T-helper 17 cell (primary cell): ENCODE results near the gene ITIH6. TPM values are rescaled to one million over a fixed set of nuclear protein-coding genes. Genes with fewer than 3 reads are reported as not detected.
"Not testable (repeated sequence)": the region's sequence is repeated elsewhere in the genome, so short reads cannot be mapped to it uniquely, and the experiment has no call there.

Experiments
- ATAC-seq: fragments of 150-1000 bp; cut with Tn5 transposase; 2 replicates; pipeline ENCODE4 v1.10.0; 2021; ENCODE audit warnings: mild to moderate bottlenecking, moderate library complexity
- DNase-seq, 3 donors: peaks; one replicate each; pipeline versions ENCODE4 v3.0.0 to v3.0.0-alpha.2; 2020 to 2021
- H3K9me3 ChIP-seq: one replicate; pipeline ENCODE4 v1.7.0; 2013; ENCODE audit warnings: low read length, mild to moderate bottlenecking; ENCODE audit not compliant: control insufficient read depth, poor library complexity, severe bottlenecking
- H3K27ac Mint-ChIP-seq: one replicate; pipeline ENCODE4 v1.8.0; 2022; ENCODE audit warnings: mild to moderate bottlenecking, moderate library complexity, mixed read lengths
- H3K27me3 Mint-ChIP-seq: one replicate; pipeline ENCODE4 v1.8.0; 2022; ENCODE audit warnings: mixed read lengths
- H3K36me3 Mint-ChIP-seq: one replicate; pipeline ENCODE4 v1.8.0; 2022; ENCODE audit warnings: low read depth, mixed read lengths
- H3K4me1 Mint-ChIP-seq: one replicate; pipeline ENCODE4 v1.8.0; 2022; ENCODE audit warnings: mild to moderate bottlenecking, mixed read lengths
- H3K4me3 Mint-ChIP-seq: one replicate; pipeline ENCODE4 v1.8.0; 2022; ENCODE audit warnings: mild to moderate bottlenecking, moderate library complexity, mixed read lengths
- total RNA-seq, 4 donors: library from RNA in 2 of 4; stranded (reverse) in 2 of 4; gene quantifications; one replicate each; pipeline ENCODE4 v1.2.3 and lab custom pipeline; 2022 to 2026

ITIH6 gene, protein sequence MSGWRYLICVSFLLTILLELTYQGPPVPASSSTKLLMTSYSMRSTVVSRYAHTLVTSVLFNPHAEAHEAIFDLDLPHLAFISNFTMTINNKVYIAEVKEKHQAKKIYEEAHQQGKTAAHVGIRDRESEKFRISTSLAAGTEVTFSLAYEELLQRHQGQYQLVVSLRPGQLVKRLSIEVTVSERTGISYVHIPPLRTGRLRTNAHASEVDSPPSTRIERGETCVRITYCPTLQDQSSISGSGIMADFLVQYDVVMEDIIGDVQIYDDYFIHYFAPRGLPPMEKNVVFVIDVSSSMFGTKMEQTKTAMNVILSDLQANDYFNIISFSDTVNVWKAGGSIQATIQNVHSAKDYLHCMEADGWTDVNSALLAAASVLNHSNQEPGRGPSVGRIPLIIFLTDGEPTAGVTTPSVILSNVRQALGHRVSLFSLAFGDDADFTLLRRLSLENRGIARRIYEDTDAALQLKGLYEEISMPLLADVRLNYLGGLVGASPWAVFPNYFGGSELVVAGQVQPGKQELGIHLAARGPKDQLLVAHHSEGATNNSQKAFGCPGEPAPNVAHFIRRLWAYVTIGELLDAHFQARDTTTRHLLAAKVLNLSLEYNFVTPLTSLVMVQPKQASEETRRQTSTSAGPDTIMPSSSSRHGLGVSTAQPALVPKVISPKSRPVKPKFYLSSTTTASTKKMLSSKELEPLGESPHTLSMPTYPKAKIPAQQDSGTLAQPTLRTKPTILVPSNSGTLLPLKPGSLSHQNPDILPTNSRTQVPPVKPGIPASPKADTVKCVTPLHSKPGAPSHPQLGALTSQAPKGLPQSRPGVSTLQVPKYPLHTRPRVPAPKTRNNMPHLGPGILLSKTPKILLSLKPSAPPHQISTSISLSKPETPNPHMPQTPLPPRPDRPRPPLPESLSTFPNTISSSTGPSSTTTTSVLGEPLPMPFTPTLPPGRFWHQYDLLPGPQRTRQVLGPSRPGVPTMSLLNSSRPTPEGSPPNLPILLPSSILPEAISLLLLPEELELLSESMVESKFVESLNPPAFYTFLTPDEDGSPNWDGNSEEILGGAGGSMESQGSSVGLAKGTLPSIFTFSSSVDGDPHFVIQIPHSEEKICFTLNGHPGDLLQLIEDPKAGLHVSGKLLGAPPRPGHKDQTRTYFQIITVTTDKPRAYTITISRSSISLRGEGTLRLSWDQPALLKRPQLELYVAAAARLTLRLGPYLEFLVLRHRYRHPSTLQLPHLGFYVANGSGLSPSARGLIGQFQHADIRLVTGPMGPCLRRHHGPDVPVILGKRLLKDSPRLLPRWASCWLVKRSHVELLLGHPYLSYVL
- total RNA-seq (not detected), total RNA-seq (lab: John Stamatoyannopoulos, UW) (0 to 0.12 reads per million in 2 donors)

GRCh38 chrX:54798137-54798536, at the start of gene ITIH6:
ITIH6 (minus strand) TSS chrX:54798255; CDS start chrX:54798210, 45 bp downstream.
- Mint-ChIP-seq H3K4me3 (no peak within 1 kb of the TSS), H3K27me3 (no peaks in the 10 kb centered on the region), H3K36me3 (no peaks in the 10 kb centered on the region), H3K4me1 (no peaks in the 10 kb centered on the region), H3K27ac (no peak within 1 kb of the TSS)
- no peak for DNase-seq
- ATAC-seq, result no peak
- H3K9me3 ChIP-seq, result no peaks in the 10 kb centered on the region

GRCh38 chrX:54847700-54848099, 49.6 kb upstream of the ITIH6 start:
- not testable (repeated sequence) for H3K27ac Mint-ChIP-seq, H3K9me3 ChIP-seq, H3K27me3 Mint-ChIP-seq, H3K36me3 Mint-ChIP-seq, H3K4me3 Mint-ChIP-seq, ATAC-seq, H3K4me1 Mint-ChIP-seq, DNase-seq

- DNase-seq (no peak), ATAC-seq (no peak)
- no peak overlapping the region for H3K4me3 Mint-ChIP-seq
- no peaks in the 10 kb centered on the region for H3K36me3 Mint-ChIP-seq
- no peaks in the 10 kb centered on the region for H3K27me3 Mint-ChIP-seq
- no peaks in the 10 kb centered on the region for H3K9me3 ChIP-seq
- H3K4me1 Mint-ChIP-seq, result no peaks in the 10 kb centered on the region
- no peak overlapping the region for H3K27ac Mint-ChIP-seq
Measured at GRCh38 chrX:54843050-54843449, 45.0 kb upstream of the ITIH6 start.

DNA sequence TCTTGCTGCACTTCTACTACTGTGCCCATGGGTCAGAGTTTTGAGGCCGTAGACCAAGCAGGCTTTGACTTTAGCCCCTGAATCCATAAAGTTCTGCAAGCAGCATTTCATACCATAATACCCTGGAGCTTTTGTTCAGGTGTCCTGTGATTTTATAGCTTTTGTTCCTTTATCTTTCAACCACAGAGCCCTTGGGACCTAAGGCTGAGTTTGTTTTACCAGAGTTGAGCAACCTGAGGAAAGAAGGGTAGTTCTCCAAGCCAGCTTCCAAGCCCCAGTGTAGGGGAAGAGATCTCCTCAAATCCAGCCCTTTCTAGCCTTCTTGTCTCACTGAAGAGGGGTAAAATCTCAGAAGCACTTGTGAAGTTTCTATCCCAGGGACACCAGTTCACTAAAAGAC, 44.6 kb upstream of the ITIH6 start:
- H3K27ac Mint-ChIP-seq, result no peak overlapping the region
- no peaks in the 10 kb centered on the region for H3K4me1 Mint-ChIP-seq
- no peaks in the 10 kb centered on the region for H3K27me3 Mint-ChIP-seq
- DNase-seq (no peak), ATAC-seq (no peak)
- H3K4me3 Mint-ChIP-seq, result no peak overlapping the region
- no peaks in the 10 kb centered on the region for H3K36me3 Mint-ChIP-seq
- H3K9me3 ChIP-seq, result no peaks in the 10 kb centered on the region

DNA sequence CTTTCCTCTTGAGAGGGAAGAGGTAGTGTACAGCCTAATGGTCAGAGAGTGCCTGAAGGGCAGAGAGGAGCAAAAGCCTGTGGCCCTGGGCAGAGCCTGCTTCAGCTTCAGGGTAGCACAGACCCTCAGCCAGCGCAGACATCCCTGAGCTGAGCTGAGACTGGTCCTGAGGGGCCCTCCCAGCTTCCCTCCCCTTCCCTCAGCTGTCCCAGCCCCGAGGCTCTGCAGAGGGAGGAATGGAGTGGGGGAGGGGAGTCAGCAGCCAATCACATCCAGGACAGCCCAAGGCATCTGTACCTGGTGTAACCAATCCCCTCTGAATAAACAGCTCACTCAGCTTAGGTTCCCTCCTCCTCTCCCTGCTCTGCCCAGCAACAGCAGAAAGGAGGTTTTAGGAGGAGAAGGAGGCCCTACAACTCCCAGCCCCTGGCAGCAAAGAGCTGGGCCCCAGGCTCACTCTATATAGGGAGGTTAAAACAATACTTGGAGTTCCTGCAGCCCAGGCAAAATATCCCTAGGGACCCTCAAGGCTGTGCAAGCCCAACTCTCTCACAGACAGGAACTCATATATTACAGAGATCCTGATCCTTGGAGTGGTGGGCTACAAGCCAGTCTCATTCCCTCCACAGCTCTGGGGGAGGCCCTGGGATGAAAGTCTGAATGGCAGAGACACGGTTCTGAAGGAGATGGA, 43.3 kb upstream of the ITIH6 start:
- not testable (repeated sequence) for DNase-seq, H3K36me3 Mint-ChIP-seq, H3K4me3 Mint-ChIP-seq, H3K27ac Mint-ChIP-seq, ATAC-seq, H3K9me3 ChIP-seq, H3K27me3 Mint-ChIP-seq, H3K4me1 Mint-ChIP-seq

- H3K4me3 Mint-ChIP-seq, result no peak overlapping the region
- H3K27ac Mint-ChIP-seq, result no peak overlapping the region
- peaks cover 5% of the 10 kb centered on the region for H3K27me3 Mint-ChIP-seq
- no peaks in the 10 kb centered on the region for H3K9me3 ChIP-seq
- ATAC-seq (no peak), DNase-seq (no peak)
- H3K4me1 Mint-ChIP-seq, result peaks cover 2% of the 10 kb centered on the region
- H3K36me3 Mint-ChIP-seq, result no peaks in the 10 kb centered on the region
Measured at GRCh38 chrX:54838583-54838982, 40.5 kb upstream of the ITIH6 start.

DNA sequence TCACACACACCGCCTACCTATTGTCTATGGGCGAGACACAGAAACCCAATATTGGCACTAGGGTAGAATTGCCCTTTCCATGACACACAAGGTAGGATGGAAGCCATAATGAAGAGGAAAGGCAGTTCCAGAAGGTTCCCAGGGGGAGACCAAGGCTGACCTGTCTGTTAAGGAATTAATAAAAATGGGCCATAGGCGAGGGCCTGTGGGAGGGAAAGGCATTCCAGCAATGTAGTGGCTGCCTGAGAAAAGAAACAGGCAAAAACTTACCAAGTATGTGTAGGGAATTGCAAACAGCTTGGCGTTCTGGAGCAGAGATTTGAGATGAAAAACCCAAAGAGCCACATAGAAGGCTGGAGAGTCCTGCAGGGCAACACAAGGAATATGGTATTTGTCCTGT, 28.5 kb upstream of the ITIH6 start:
- H3K9me3 ChIP-seq, result no peaks in the 10 kb centered on the region
- H3K4me1 Mint-ChIP-seq, result peaks cover 9% of the 10 kb centered on the region
- H3K27ac Mint-ChIP-seq, result no peak overlapping the region
- no peak for ATAC-seq
- H3K36me3 Mint-ChIP-seq, result no peaks in the 10 kb centered on the region
- peaks cover 4% of the 10 kb centered on the region for H3K27me3 Mint-ChIP-seq
- no peak overlapping the region for H3K4me3 Mint-ChIP-seq
- no peak for DNase-seq

- no peaks in the 10 kb centered on the region for H3K36me3 Mint-ChIP-seq
- peak; percentile 39 for ATAC-seq
- peaks cover 9% of the 10 kb centered on the region for H3K4me1 Mint-ChIP-seq
- H3K27ac Mint-ChIP-seq, result no peak overlapping the region
- no peak for DNase-seq
- no peak overlapping the region for H3K4me3 Mint-ChIP-seq
- H3K9me3 ChIP-seq, result no peaks in the 10 kb centered on the region
- H3K27me3 Mint-ChIP-seq, result no peaks in the 10 kb centered on the region
Measured at GRCh38 chrX:54825716-54826438, 27.8 kb upstream of the ITIH6 start.

DNA sequence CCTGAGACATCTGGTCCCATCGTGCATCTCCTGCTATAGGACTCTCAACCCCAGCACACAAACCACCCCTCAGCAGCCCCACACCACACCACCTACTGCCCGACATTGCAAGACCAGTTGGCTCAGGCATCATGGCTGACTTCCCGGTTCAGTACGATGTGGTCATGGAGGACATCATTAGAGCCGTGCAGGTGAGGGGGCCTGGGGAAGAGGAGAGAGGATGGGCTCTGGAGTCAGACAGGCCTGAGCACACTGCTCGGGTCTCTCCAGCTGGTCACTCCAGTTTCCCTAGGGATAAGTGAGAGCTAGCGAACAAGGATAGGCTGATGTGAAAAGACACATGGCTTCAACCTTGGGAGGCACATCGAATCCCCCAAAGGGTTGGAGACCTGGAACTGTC, 26.7 kb upstream of the ITIH6 start:
- DNase-seq (no peak), ATAC-seq (no peak)
- H3K9me3 ChIP-seq, result no peaks in the 10 kb centered on the region
- Mint-ChIP-seq H3K27me3 (no peaks in the 10 kb centered on the region), H3K4me3 (no peak overlapping the region), H3K27ac (no peak overlapping the region), H3K36me3 (no peaks in the 10 kb centered on the region), H3K4me1 (peaks cover 9% of the 10 kb centered on the region)

DNA sequence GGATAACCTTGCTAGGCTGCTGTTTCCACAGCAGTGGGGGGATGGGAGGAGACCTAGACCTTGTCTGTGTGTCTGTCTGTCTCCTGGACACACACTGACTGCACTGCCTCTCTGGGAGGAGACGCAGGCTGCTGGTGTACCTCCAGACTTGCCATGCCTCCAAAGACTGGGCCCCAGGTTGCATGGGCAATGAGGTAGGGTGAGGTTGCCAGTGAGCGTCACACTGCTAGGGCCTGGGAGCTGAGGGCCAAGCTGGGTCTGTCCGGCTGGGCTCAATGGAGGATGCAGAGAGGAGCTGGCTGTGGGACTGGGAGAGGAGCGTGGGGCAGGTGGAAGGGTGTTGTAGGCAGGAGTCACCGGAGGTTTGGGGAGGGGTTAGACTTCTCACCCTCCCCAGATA, 26.1 kb upstream of the ITIH6 start:
- Mint-ChIP-seq H3K36me3 (no peaks in the 10 kb centered on the region), H3K27me3 (no peaks in the 10 kb centered on the region), H3K4me1 (peaks cover 9% of the 10 kb centered on the region), H3K4me3 (no peak overlapping the region), H3K27ac (no peak overlapping the region)
- no peaks in the 10 kb centered on the region for H3K9me3 ChIP-seq
- ATAC-seq (no peak), DNase-seq (no peak)

DNA sequence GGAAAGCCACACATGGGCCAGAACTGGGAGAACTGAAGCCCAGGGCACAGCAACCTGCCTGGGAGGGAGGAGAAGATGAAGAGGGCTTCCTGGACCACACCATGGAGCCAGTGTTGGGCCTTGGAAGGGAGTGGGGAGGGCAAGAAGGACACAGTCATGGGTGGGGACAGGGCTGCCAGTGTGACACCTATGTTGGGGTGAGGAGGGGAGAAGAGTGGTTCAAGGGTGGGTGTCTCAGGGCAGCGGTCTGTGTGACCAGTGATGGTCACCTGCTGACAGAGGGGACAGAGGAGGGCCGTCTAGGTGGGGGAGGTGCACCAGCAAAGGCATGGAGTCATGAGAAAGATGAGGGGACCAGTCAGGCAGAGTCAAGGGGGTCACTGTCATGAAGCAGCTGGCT, 23.3 kb upstream of the ITIH6 start:
- H3K4me3 Mint-ChIP-seq, result no peak overlapping the region
- DNase-seq (no peak), ATAC-seq (no peak)
- peaks cover 1% of the 10 kb centered on the region for H3K36me3 Mint-ChIP-seq
- peaks cover 4% of the 10 kb centered on the region for H3K4me1 Mint-ChIP-seq
- no peaks in the 10 kb centered on the region for H3K27me3 Mint-ChIP-seq
- H3K27ac Mint-ChIP-seq, result no peak overlapping the region
- no peaks in the 10 kb centered on the region for H3K9me3 ChIP-seq

DNA sequence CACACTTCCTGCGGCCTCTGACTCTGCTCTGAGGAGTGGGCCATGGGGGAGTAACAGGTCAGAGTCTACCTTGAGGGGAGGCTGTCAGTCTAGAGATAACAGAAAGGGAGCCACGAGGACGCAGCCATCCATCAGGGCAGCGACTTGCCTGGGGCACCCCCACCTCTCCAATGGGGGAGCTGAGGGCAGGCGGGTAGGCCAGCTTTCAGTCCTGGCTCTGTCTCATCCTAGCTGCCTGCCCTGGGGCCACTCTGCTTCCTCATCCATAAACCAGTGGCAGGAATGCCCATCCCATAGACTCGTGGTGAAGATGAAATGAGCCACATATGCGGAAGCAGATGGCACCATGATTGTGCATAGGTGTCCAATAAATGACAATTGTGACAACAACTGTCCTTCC, 22.7 kb upstream of the ITIH6 start:
- Mint-ChIP-seq H3K4me3 (no peak overlapping the region), H3K36me3 (peaks cover 3% of the 10 kb centered on the region), H3K27ac (no peak overlapping the region), H3K4me1 (peaks cover 3% of the 10 kb centered on the region), H3K27me3 (no peaks in the 10 kb centered on the region)
- no peak for DNase-seq
- no peaks in the 10 kb centered on the region for H3K9me3 ChIP-seq
- no peak for ATAC-seq
